Lower leg skin (tissue), 3 donors: Measurements from ENCODE around the gene ARHGAP12.

Experiments
- CTCF ChIP-seq, 3 donors: fragments of 450-650 bp; IDR thresholded peaks; one replicate each; pipeline ENCODE4 v1.5.1; 2016; ENCODE audit warnings: antibody characterized with exemption in 3 of 3, mild to moderate bottlenecking in 3 of 3, moderate library complexity in 2 of 3
- POLR2A ChIP-seq, 2 donors: fragments of 450-650 bp; IDR thresholded peaks; one replicate each; pipeline ENCODE4 v1.6.1; 2016 to 2017; ENCODE audit warnings: antibody characterized with exemption in 2 of 2, mild to moderate bottlenecking in 1 of 2, moderate library complexity in 1 of 2

- no peak for TF ChIP-seq CTCF (IDR thresholded peaks at IDR 0.05)
- TF ChIP-seq POLR2A (IDR thresholded peaks at IDR 0.05), result no peak
Measured at GRCh38 chr10:31912289-31912688, 16.3 kb downstream of the ARHGAP12 start.
